ENCODE data around the gene KAZN.

KAZN gene

DNA sequence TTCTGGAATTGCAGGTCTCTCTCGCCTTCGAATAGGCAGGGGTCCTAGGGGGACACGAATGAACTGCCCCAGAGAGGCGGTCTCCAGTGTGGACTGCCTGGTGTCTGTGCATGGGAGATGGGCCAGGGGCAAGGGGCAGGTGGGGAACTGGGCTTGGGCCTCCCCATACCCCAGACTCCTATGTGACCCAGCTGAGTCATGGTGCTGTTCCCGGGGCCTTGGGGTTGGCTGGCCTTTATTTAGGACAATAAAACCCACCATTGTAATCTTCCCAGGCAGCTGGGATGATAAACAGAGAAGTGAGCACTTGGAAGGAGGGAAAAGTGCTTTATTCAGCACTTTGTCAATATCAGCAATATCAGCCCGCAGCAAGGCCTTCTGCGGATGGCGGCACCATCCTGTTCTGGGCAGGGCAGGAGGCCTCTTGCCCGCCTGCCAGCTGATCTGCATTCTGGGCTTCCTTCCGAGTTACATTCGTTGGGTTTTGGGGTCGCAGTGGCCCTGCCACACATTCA, 346.0 kb downstream of the KAZN start:
- Histone ChIP-seq H3K9ac (ENCODE audit: low read depth in 1 of 2, low read length in 2 of 2) (no peak overlapping the region), H3K27me3 (ENCODE audit: control insufficient read depth in 2 of 2, insufficient read depth in 2 of 2, low read length in 2 of 2) (no peaks in the 10 kb centered on the region), H3K36me3 (ENCODE audit: control insufficient read depth in 2 of 2, insufficient read depth in 2 of 2, low read length in 2 of 2) (no peaks in the 10 kb centered on the region), H3K4me1 (ENCODE audit: control insufficient read depth in 2 of 2, insufficient read depth in 2 of 2, low read length in 2 of 2) (peaks cover 6 to 19% of the 10 kb centered on the region in 2 donors), H3K4me3 (ENCODE audit: low read length in 2 of 2) (no peak overlapping the region), H3K27ac (ENCODE audit: low read depth in 2 of 2, low read length in 2 of 2) (peak overlapping the region; percentile 2 to 43), H3K9me3 (ENCODE audit: control insufficient read depth in 2 of 2, low read length in 2 of 2) (no peaks in the 10 kb centered on the region)

DNA sequence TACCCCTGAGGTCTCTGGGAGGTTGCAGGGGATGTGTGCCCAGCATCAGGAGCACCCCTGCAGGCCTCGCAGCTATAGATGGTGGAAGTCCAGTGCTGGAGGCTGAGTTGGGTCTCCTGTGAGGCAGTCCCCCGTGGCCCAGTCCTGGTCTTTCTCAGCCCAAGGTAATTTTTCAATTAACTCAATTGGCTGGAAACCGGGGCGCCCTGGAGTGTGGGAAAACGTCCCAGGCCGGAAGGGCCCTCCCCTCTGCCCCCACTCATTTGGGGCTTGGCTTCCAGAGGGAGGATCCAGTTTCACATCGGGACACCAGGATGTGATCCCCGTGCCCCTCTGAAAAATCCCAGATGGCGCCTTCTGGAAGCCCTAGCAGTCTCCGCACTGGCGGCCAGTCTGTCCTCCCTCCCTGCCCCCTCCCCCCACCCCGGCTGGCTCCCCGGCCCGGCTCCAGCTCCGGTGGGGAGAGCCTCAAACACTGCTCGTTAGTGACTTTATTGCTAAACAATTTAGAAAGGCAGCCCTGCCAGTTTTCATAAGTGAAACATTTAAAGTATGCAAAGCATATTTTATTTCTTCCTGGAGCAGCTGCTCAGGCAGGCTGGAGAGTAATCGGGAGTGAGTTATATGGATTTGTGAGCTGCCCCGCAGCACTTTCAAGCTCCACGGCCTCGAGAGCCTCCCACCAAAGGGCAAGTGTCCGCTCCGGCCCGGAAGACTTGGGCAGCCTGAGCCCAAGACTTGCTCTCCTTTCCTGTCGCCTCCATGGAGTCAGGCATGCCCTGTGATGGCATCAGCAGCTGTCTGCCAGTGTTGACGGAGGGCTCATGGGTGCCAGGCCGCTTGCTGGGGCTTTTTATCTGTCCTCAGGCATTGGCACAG, 346.9 kb downstream of the KAZN start:
- Histone ChIP-seq H3K4me3 (ENCODE audit: low read length in 2 of 2) (peak overlapping the region in 1 of 2 donors; percentile 35), H3K9me3 (ENCODE audit: control insufficient read depth in 2 of 2, low read length in 2 of 2) (no peaks in the 10 kb centered on the region), H3K4me1 (ENCODE audit: control insufficient read depth in 2 of 2, insufficient read depth in 2 of 2, low read length in 2 of 2) (peaks cover 6 to 14% of the 10 kb centered on the region in 2 donors), H3K27me3 (ENCODE audit: control insufficient read depth in 2 of 2, insufficient read depth in 2 of 2, low read length in 2 of 2) (no peaks in the 10 kb centered on the region), H3K36me3 (ENCODE audit: control insufficient read depth in 2 of 2, insufficient read depth in 2 of 2, low read length in 2 of 2) (no peaks in the 10 kb centered on the region), H3K27ac (ENCODE audit: low read depth in 2 of 2, low read length in 2 of 2) (peak overlapping the region; percentile 60 to 69), H3K9ac (ENCODE audit: low read depth in 1 of 2, low read length in 2 of 2) (peak overlapping the region in 1 of 2 donors; percentile 16)

DNA sequence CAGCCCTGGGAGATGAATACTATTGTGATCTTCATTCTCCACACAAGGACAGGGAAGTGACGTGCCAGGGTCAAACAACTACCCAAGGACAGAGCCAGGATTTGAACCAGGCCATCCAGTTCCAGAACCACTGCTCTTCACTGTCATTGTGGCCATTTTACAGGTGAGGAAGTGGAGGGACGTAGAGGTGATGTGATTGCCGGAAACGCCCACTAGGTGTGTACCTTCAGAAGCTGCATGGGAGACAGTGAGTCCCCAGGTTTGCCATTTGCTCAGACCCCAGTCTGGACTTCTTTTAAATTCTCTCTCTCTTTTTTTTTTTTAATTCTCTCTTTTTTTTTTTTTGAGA, 347.5 kb downstream of the KAZN start:
- Histone ChIP-seq H3K27me3 (ENCODE audit: control insufficient read depth in 2 of 2, insufficient read depth in 2 of 2, low read length in 2 of 2) (no peaks in the 10 kb centered on the region), H3K4me3 (ENCODE audit: low read length in 2 of 2) (peak overlapping the region in 1 of 2 donors; percentile 35), H3K27ac (ENCODE audit: low read depth in 2 of 2, low read length in 2 of 2) (peak overlapping the region; percentile 60 to 69), H3K36me3 (ENCODE audit: control insufficient read depth in 2 of 2, insufficient read depth in 2 of 2, low read length in 2 of 2) (no peaks in the 10 kb centered on the region), H3K9ac (ENCODE audit: low read depth in 1 of 2, low read length in 2 of 2) (peak overlapping the region in 1 of 2 donors; percentile 16), H3K9me3 (ENCODE audit: control insufficient read depth in 2 of 2, low read length in 2 of 2) (no peaks in the 10 kb centered on the region), H3K4me1 (ENCODE audit: control insufficient read depth in 2 of 2, insufficient read depth in 2 of 2, low read length in 2 of 2) (peaks cover 6 to 14% of the 10 kb centered on the region in 2 donors)

DNA sequence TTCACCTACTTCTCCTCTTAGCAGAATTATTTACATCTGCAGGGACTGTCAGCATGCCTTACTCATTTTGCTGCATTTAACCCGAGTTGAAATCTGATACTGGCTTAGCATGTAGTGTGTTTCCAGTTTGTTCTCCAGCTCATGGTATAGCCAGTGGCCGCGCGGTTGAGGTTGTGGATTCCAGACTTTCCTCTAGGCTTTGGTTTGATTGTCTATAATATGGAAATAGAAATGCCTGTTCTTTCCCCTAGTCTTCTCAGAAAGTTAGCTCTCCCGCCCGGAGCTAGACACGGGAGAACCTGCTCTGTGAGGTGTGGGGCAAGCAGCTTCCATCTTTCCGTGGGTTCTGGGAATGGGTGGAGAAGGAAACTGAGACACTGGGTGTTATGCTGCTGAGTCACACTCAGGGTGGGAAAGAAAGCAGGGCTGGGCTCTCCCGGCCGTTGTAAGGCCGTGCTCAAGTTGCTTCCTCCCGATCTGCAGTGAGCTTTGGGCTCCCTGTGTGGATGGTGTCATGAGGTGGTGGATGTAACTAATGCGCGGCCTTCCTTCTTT, 348.3 kb downstream of the KAZN start:
- H3K36me3 ChIP-seq (ENCODE audit: control insufficient read depth in 2 of 2, insufficient read depth in 2 of 2, low read length in 2 of 2): no peaks in the 10 kb centered on the region
- H3K27me3 ChIP-seq (ENCODE audit: control insufficient read depth in 2 of 2, insufficient read depth in 2 of 2, low read length in 2 of 2): no peaks in the 10 kb centered on the region
- H3K4me3 ChIP-seq (ENCODE audit: low read length in 2 of 2): no peak overlapping the region
- H3K4me1 ChIP-seq (ENCODE audit: control insufficient read depth in 2 of 2, insufficient read depth in 2 of 2, low read length in 2 of 2): peaks cover 6 to 14% of the 10 kb centered on the region in 2 donors
- no peaks in the 10 kb centered on the region for H3K9me3 ChIP-seq (ENCODE audit: control insufficient read depth in 2 of 2, low read length in 2 of 2)
- no peak overlapping the region for H3K9ac ChIP-seq (ENCODE audit: low read depth in 1 of 2, low read length in 2 of 2)
- H3K27ac ChIP-seq (ENCODE audit: low read depth in 2 of 2, low read length in 2 of 2): peak overlapping the region in 1 of 2 donors; percentile 26

DNA sequence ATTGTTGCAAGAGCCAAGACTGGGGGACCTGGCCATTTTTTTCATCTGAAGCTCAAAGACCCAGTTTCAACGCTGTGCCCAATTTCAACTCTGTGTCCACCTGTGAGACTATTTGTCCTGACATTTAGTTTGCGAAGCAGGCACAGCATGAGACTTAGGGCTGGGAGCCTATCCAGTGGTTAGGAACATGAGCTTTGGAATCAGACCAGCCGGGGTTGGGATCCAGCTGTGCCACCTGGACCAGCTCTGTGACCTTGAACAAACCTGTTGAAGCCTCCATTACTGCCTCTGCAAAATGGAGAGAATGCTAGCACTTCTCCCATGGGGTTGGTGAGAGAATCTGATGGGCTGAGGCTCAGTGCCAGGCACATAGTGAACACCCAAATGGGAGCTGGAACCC, 348.9 kb downstream of the KAZN start:
- no peak overlapping the region for H3K4me3 ChIP-seq (ENCODE audit: low read length in 2 of 2)
- H3K27me3 ChIP-seq (ENCODE audit: control insufficient read depth in 2 of 2, insufficient read depth in 2 of 2, low read length in 2 of 2): no peaks in the 10 kb centered on the region
- H3K4me1 ChIP-seq (ENCODE audit: control insufficient read depth in 2 of 2, insufficient read depth in 2 of 2, low read length in 2 of 2): peaks cover 6 to 14% of the 10 kb centered on the region in 2 donors
- H3K9ac ChIP-seq (ENCODE audit: low read depth in 1 of 2, low read length in 2 of 2): no peak overlapping the region
- H3K36me3 ChIP-seq (ENCODE audit: control insufficient read depth in 2 of 2, insufficient read depth in 2 of 2, low read length in 2 of 2): no peaks in the 10 kb centered on the region
- H3K27ac ChIP-seq (ENCODE audit: low read depth in 2 of 2, low read length in 2 of 2): no peak overlapping the region
- no peaks in the 10 kb centered on the region for H3K9me3 ChIP-seq (ENCODE audit: control insufficient read depth in 2 of 2, low read length in 2 of 2)

DNA sequence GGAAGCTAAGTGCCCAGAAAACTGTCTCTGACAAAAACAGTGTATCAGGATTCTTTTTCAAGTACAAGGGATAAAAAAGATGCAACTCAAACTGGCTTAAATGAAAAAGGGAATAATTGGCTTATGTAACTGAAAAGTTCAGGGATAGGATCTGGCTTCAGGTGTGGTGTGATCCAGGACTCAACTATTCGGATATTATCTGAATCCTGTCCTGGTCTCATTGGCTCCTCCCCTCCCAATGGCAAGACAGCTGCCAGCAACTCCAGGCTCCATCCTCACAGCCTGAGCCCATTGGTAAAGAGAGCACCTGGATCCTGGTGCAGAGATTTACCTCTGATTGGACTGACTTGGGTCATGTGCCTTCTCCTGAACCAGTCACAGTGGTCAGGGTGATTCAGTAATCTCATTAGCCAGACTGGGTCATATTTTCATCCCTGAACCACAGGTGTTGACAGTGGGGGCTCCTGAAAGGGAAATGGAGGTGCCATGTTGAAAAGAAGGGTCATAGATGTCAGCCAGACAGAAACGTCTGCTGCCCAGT, 349.7 kb downstream of the KAZN start:
- Histone ChIP-seq H3K9ac (ENCODE audit: low read depth in 1 of 2, low read length in 2 of 2) (no peak overlapping the region), H3K27me3 (ENCODE audit: control insufficient read depth in 2 of 2, insufficient read depth in 2 of 2, low read length in 2 of 2) (no peaks in the 10 kb centered on the region), H3K36me3 (ENCODE audit: control insufficient read depth in 2 of 2, insufficient read depth in 2 of 2, low read length in 2 of 2) (no peaks in the 10 kb centered on the region), H3K4me3 (ENCODE audit: low read length in 2 of 2) (no peak overlapping the region), H3K27ac (ENCODE audit: low read depth in 2 of 2, low read length in 2 of 2) (no peak overlapping the region), H3K9me3 (ENCODE audit: control insufficient read depth in 2 of 2, low read length in 2 of 2) (no peaks in the 10 kb centered on the region), H3K4me1 (ENCODE audit: control insufficient read depth in 2 of 2, insufficient read depth in 2 of 2, low read length in 2 of 2) (peaks cover 6 to 13% of the 10 kb centered on the region in 2 donors)

DNA sequence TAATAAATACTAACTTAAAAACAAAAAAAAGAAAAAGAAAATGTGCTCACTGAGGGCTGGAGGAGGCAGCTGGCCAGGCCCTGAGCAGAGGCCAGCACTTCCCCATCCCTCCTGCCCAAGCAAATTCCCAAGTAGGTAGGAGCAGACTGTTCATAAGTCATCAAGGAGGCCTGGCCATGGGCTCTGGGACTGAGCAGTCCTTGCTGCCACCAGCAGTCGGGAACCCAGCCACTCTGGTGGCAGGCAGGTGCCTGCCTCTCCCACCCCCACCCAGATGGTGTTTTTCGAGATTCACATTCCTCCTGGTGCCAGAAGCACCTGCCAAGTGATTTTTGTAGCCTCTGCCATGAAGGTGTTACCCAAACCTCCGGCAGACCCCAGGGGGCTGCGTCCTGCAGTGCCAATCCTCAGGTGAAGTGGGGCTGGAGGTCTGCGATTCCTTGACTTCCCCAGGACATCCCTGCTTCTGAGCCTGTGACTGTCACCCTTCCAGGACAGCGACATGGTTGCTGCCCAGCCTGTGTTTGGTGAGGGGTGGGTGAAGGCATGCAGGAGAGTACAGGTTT, 350.9 kb downstream of the KAZN start:
- Histone ChIP-seq H3K9ac (ENCODE audit: low read depth in 1 of 2, low read length in 2 of 2) (no peak overlapping the region), H3K27me3 (ENCODE audit: control insufficient read depth in 2 of 2, insufficient read depth in 2 of 2, low read length in 2 of 2) (no peaks in the 10 kb centered on the region), H3K36me3 (ENCODE audit: control insufficient read depth in 2 of 2, insufficient read depth in 2 of 2, low read length in 2 of 2) (no peaks in the 10 kb centered on the region), H3K9me3 (ENCODE audit: control insufficient read depth in 2 of 2, low read length in 2 of 2) (no peaks in the 10 kb centered on the region), H3K4me1 (ENCODE audit: control insufficient read depth in 2 of 2, insufficient read depth in 2 of 2, low read length in 2 of 2) (peaks cover 6 to 9% of the 10 kb centered on the region in 2 donors), H3K27ac (ENCODE audit: low read depth in 2 of 2, low read length in 2 of 2) (no peak overlapping the region), H3K4me3 (ENCODE audit: low read length in 2 of 2) (no peak overlapping the region)

DNA sequence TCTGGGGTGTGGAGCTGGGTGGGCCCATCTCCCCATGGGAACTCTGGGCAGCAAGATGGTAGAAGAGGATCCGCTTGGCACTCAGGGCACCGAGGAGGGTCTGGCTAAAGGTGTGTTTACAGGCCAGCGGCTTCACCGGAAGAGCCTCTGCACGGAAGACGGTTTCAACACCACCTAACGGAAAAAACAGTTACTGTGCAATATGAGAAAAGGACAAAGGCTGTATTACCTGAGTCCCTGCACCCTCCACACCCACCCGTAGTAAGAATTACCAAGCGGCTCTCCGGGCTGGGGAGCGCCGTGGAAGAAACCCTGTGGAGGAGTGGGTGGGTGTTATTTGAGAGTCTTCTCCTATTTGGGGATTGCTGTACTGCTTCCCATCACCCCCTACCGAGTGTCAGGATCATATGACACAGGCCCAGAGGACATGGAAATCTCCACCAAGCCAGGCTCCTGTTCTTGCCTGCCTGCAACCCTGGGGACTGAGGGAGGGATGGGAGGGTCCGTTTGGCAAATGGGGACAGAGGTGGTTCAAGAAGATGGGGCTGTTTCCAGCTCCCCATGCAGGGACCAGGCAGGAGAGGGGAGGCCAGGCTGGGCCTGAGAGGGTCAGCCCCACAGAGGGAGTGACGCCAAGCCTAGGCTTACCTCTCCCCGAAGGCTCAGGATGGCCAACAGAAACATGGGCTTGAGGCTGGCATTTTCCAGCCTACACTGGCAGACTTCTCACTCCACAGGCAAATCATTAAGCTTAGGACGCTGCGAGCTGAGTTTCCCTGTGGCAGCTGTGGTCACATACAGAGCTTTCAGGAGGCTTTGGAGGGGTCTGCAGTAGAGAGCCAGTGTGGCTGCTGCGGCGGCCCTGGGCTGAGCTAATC, 351.6 kb downstream of the KAZN start:
- H3K4me1 ChIP-seq (ENCODE audit: control insufficient read depth in 2 of 2, insufficient read depth in 2 of 2, low read length in 2 of 2): peaks cover 2 to 9% of the 10 kb centered on the region in 2 donors
- no peaks in the 10 kb centered on the region for H3K9me3 ChIP-seq (ENCODE audit: control insufficient read depth in 2 of 2, low read length in 2 of 2)
- no peak overlapping the region for H3K4me3 ChIP-seq (ENCODE audit: low read length in 2 of 2)
- no peak overlapping the region for H3K9ac ChIP-seq (ENCODE audit: low read depth in 1 of 2, low read length in 2 of 2)
- H3K36me3 ChIP-seq (ENCODE audit: control insufficient read depth in 2 of 2, insufficient read depth in 2 of 2, low read length in 2 of 2): no peaks in the 10 kb centered on the region
- H3K27ac ChIP-seq (ENCODE audit: low read depth in 2 of 2, low read length in 2 of 2): no peak overlapping the region
- no peaks in the 10 kb centered on the region for H3K27me3 ChIP-seq (ENCODE audit: control insufficient read depth in 2 of 2, insufficient read depth in 2 of 2, low read length in 2 of 2)

DNA sequence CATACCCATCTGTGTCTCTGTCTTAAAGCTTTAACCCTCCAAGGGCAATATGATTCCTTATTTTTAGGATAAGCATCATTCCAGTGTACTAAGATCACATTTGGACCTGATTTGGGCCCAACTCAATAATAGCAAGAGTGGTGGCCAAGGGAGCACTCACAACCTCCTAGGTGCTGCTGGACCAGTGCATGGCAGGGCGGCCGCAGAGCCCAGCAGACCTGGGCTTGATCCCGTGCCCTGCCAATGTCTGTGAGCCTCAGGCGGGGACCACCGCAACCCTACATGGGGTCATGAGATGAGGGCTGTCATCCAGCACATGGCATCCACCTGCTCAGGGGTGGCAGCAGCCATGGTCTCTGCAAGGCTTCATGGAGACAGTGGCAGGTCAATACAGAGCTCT, 353.3 kb downstream of the KAZN start:
- Histone ChIP-seq H3K36me3 (ENCODE audit: control insufficient read depth in 2 of 2, insufficient read depth in 2 of 2, low read length in 2 of 2) (no peaks in the 10 kb centered on the region), H3K27me3 (ENCODE audit: control insufficient read depth in 2 of 2, insufficient read depth in 2 of 2, low read length in 2 of 2) (no peaks in the 10 kb centered on the region), H3K27ac (ENCODE audit: low read depth in 2 of 2, low read length in 2 of 2) (no peak overlapping the region), H3K9me3 (ENCODE audit: control insufficient read depth in 2 of 2, low read length in 2 of 2) (no peaks in the 10 kb centered on the region), H3K9ac (ENCODE audit: low read depth in 1 of 2, low read length in 2 of 2) (no peak overlapping the region), H3K4me3 (ENCODE audit: low read length in 2 of 2) (no peak overlapping the region), H3K4me1 (ENCODE audit: control insufficient read depth in 2 of 2, insufficient read depth in 2 of 2, low read length in 2 of 2) (peaks cover 0 to under 1% of the 10 kb centered on the region in 2 donors)
